Fibroblast of peridontal ligament (primary cell): Measurements from ENCODE around the gene TACO1.
A peak's percentile ranks its signal among the peaks of the same experiment; 100 is the strongest.

Experiments used
- DNase-seq: peaks from one replicate; pipeline ENCODE4 v3.0.0-alpha.2; 2010; ENCODE audit errors: extremely low read depth

The TACO1 gene

DNA sequence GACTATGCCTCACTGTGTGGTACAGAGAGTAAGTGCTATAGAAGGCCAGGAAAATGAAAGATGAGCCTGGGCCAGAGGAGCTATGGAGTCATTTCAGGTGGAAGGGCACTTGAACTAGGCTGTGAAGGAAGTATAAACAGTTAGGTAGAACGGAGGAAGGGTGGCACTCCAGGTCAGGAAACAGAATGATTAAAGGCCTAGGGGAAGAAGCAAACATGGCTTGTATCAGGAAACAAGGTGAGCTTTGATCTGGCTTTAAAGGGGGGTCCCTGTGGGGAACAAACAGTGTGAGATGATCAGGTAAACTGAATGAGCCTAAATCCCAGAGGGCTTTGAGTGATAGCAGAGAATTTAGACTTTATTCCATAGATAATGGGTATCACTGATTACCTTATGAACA, 38.4 kb downstream of the TACO1 start:
- DNase-seq = no peak

DNA sequence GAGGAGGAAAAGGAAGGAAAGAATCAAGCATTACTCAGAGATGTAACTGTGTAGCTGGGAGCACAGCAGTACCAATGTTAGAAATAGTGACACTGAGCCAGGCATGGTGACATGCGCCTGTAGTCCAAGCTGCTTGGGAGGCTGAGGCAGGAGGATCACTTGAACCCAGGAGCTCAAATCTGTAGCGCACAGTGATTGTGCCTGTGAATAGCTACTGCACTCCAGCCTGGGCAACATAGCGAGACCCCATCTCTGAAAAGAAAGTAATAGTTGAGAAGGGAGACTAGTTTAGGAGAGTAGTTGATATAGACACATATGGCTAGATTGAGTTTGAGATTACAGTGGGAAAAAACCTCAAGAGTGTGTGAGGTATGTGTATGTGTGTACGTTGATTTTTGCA, 39.3 kb downstream of the TACO1 start:
- DNase-seq = no peak

DNA sequence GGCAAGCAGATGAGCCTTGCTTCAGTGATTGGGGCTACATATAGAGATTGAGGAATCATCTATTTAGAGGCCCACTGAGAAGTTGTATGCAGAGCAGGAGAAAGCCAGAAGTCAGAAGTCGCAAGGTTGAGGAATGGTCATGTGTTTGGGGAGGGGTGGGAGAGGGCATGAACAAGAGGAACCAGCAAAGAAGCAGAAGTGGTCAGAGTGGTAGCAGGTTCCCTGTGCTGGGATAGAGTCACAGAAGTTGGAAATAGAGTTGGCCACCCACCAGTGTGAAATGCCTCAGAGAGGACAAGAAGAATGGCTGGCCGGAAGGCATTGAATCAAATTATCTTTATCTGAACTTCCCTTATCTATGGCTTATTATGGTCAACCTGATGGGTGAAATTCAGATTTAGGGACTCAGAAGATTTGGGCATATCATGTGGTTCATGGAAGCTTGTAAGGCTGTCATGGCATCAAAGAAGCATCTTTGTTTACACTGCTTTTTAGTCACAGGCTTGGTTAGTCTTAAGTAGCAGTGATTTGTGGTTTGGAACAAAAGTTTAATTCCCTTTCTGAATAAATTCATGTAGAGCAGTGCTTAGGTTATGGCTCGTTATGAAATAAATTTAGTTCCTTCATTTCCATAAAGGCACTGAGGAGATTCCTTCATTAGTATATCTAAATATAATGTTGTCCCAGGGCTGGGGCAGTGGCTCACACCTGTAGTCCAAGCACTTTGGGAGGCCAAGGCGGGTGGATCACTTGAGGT, 41.2 kb downstream of the TACO1 start:
- peak; percentile 25 for DNase-seq

DNA sequence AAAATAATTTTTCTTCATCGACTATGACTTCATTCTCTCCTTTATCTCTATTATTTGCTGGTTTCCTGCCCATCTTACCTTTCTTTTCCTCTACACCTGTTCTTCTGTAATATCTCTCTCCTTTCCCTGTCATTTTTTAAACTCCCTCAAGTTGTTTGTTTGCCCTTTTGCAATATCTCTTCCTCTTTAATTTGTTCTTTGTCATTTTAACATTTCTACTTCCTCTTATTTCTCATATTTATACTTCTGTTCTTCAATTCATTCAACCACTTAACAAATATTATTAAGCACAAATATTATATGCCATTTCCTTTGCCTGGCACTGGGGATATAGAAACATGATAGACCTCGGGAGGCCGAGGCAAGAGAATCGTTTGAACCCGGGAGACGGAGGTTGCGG, 44.2 kb downstream of the TACO1 start:
- DNase-seq = no peak

DNA sequence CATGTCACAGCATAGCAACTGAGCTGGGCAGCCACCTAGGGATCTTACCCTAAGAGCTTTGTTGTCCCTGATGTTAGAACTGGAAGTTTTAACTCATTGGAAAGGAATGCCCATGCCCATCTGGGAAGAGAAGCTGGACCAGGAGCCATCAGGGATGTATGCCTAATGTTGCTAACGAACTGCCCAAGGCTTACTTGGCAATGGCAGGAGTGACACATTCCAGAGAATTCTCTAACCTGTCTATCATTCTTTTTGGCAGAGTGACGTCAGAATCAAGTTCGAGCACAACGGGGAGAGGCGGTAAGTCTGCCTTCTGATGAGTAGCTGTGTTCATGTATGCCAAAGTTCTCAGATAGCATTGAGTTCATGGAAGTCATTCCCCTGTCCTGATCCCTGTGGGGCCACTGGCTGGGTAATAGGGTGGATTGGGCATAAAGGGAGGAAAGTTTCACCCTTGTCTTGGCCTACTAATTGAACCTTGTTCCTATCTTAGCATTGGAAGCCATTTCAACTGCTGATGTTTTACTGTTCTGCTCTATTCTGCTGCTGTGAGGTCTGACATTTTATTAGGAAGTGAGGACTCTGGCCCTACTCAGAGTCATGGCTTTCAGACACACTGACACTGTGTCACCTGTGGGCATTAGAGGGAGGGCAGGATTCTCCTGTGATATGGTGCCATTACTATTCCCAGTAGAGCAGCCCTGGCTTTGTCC, 45.2 kb downstream of the TACO1 start:
- DNase-seq = no peak

DNA sequence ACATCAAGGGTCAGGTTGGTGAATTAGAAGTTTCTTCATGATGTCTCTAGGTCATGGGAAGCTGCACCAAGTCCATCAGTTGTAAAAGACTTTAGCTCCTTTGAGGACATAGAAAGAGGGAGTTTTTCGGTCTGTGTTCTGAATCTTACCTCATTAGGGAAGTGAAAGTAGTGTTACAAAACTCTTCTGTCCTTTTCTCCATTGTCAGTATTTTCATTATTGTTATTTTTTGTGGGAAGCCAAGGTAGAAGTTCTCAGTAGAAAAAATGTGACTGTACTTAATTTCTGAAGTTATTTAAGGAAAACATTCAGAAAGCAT, 45.8 kb downstream of the TACO1 start:
- DNase-seq = no peak

DNA sequence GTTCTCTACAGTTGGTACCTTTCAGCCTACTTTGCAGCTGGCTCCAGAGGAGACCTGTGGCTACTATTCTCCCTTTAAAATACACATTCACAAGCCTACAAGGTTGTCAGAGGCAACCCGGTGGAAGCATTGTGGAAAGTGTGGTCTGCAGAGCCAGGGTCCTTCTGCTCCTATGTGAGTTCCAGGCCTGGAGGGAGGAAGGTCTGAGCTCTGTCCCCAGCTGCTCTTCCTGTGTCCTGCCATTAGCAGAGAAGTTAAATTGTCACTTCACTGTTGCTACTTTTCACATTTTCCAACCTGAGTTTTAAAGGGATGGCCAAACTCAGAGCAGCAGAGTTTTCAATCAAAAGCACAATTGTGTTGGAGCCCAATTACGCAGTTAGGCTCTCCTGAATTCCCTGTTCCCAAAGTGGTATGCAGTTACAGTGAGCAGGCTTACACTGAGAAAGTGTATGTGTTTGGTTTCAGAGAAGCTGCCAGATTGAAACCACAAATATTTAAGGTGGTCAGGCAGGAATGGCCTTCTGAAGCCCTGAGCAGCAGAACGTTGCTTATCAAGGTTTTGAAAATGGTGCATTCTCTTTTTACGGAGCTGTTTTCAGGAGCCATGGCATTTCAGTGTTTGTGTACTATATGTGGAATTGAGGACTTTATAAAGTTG, 46.5 kb downstream of the TACO1 start:
- DNase-seq = peak; percentile 42

DNA sequence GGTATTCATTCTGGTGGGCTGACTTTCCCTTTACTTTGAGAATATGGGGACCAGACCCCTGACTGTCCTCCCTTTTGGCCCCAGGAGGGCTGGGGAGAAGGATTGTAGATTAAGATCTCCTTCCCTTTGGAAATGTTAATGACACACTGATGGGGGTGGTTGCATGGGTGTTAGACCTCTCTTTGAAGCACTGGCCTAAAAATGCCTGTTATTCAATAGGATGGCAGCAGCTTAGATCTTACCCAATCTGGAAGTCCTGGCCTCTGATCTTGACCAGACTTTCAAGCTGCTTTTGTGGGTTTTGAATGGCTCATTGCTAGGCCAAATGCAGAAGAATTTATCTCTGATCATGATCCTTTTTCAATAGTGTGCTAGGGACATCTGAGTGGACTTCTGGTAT, 47.2 kb downstream of the TACO1 start:
- no peak for DNase-seq

DNA sequence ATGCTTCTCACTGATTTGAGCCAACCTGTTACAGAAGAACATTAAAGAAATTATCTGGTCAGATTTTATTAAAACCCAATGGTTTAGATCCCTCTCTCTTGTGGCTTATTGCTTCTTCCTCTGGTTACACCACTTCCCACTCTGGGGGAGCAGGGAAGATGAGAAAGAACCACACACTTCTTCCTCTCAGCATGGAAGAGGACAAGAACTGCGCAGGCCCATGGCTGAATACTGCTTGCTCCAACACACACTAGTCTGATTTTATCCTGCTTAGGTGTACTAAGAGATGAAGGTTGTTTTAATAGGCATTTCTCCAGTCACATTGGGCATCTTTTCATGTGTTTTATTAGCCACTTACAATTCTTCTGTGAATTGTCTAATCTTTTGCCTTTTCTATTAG, 49.1 kb downstream of the TACO1 start:
- no peak for DNase-seq

DNA sequence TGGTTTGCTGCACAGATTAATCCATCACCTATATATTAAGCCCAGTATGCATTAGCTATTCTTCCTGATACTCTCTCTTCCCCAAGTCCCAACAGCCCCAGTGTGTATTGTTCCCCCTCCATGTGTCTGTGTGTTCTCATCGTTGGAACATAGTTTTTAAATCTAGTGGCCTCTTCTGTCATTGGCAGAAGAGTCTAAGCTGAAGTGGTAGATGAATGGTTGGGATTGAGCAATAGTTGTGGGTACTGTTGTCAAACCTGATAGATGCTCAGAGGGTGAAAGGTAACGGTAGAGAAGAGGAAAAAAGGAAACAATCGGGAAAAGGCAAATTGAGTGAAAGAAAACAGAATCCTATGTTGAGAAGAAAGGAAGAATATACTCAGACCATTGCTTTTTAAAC, 51.4 kb downstream of the TACO1 start:
- no peak for DNase-seq

DNA sequence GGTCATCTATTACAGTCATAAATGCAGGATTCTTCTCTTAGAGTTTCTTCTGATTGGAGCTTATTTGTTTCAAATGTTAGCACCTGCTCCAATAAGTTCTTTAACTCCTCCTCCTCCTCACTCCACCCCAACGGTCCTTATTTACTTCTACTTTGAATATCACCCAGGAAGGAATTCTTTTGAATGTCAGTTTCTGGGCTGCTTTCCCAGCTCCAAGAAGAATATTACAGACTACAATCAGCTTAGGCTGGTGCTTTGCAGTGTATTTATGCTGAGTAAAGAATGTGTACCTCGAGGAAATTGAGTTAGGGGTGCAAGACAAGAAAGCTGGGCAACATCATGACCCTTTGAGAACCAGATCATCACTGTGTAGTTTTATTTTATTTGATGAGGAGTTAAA, 52.4 kb downstream of the TACO1 start:
- no peak for DNase-seq

DNA sequence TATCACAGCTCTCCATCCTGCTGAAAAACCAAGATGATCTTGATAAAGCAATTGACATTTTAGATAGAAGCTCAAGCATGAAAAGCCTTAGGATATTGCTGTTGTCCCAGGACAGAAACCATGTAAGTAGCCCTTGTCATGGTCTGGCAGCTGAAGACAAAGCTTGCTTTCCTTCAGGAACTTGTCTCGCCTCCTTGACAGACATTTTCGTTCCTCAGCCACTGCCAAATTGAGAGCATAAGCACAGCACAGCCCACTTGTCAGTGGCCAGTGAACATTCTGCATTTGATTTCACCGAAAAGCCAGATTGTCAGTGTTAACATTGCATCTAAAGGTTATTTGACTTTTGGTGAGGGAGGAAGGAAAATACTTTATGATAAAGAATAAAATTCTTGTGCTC, 57.1 kb downstream of the TACO1 start:
- no peak for DNase-seq
